Measurements from ENCODE around the gene ADAM15. TPM values are rescaled to one million over a fixed set of nuclear protein-coding genes. Genes with fewer than 3 reads are reported as not detected.

ADAM15 gene
- total RNA-seq, 1 experiment from 2014 or later: 30.6 TPM

GRCh38 chr1:155022136-155022926 lies 28.8 kb upstream of the ADAM15 start:
- Histone ChIP-seq H3K23ac (ENCODE audit: insufficient read length, low read depth, low read length) (no peak overlapping the region), H4K5ac (ENCODE audit: insufficient read length, low read depth, low read length) (no peak overlapping the region), H2AK5ac (ENCODE audit: insufficient read length, low read length) (no peak overlapping the region), H3K23me2 (ENCODE audit: insufficient read length, low read depth, low read length, poor library complexity, severe bottlenecking) (no peaks in the 10 kb centered on the region), H2BK120ac (ENCODE audit: low read depth, low read length, poor library complexity, severe bottlenecking) (no peak overlapping the region), H3K56ac (ENCODE audit: insufficient read length, low read depth, low read length) (no peak overlapping the region), H3K79me2 (ENCODE audit: insufficient read depth, low read length) (no peaks in the 10 kb centered on the region), H4K8ac (replicated peaks; ENCODE audit: insufficient read length, low read depth, low read length) (no peak overlapping the region), H3K9me3 (ENCODE audit: control insufficient read depth, low read depth, low read length) (no peaks in the 10 kb centered on the region), H3K27me3 (ENCODE audit: insufficient read depth, low read length) (no peaks in the 10 kb centered on the region), H3K4me1 (ENCODE audit: insufficient read depth, low read length) (no peaks in the 10 kb centered on the region), H3K14ac (ENCODE audit: insufficient read depth, low read length) (no peak overlapping the region), H3K4ac (ENCODE audit: low read depth, low read length) (no peak overlapping the region), H3K18ac (ENCODE audit: insufficient read length, low read depth, low read length) (no peak overlapping the region), H3K4me2 (ENCODE audit: insufficient read depth, insufficient read length, low read length) (no peak overlapping the region), H2BK15ac (ENCODE audit: low read depth, low read length) (no peak overlapping the region), H2AFZ (ENCODE audit: low read length) (no peak overlapping the region), H3K27ac (ENCODE audit: insufficient read length, low read depth, low read length) (no peak overlapping the region), H2BK20ac (ENCODE audit: low read depth, low read length, poor library complexity, severe bottlenecking) (no peak overlapping the region), H3T11ph (ENCODE audit: low read length) (no peak overlapping the region), H4K20me1 (ENCODE audit: control insufficient read depth, insufficient read depth, insufficient read length) (no peaks in the 10 kb centered on the region), H3K79me1 (ENCODE audit: insufficient read depth, low read depth, low read length, poor library complexity, severe bottlenecking) (no peaks in the 10 kb centered on the region), H3K9ac (ENCODE audit: extremely low read depth, insufficient read length, low read length) (no peak overlapping the region), H4K91ac (ENCODE audit: insufficient read length, low read depth, low read length) (no peak overlapping the region), H2BK5ac (ENCODE audit: insufficient read length, low read length) (no peak overlapping the region), H2BK12ac (ENCODE audit: insufficient read length, low read depth, low read length) (no peak overlapping the region)
- peaks cover 12% of the 10 kb centered on the region for H3K27me3 Mint-ChIP-seq (ENCODE audit: low read depth)
- no CpG with 5 or more reads among the region's 8 CpGs for WGBS (ENCODE audit: extremely low coverage, insufficient read length, low lambda C conversion rate)
- H3K27ac Mint-ChIP-seq: no peak overlapping the region; a peak in 2 of 7 replicates
- no peak overlapping the region; a peak in 1 of 5 replicates for H3K4me3 Mint-ChIP-seq
- no peak for TF ChIP-seq CTCF (conservative IDR thresholded peaks at IDR 0.05)
- no peak for DNase-seq
- H3K9me3 Mint-ChIP-seq: no peaks in the 10 kb centered on the region
- H3K36me3 Mint-ChIP-seq (ENCODE audit: insufficient read depth in 1 of 3, low read depth in 3 of 3): peaks cover 0 to 6% (median 6%) of the 10 kb centered on the region in 3 experiments; a peak in 1 of 7 replicates
- H3K4me1 Mint-ChIP-seq: peaks cover 23 to 44% of the 10 kb centered on the region in 2 experiments
